ENCODE measurements around the gene CACNA1E. TPM values are rescaled to one million over a fixed set of nuclear protein-coding genes. Genes with fewer than 3 reads are reported as not detected.

Gene CACNA1E
- total RNA-seq, 1 donor from 2014 or later: 0.08 TPM

DNA sequence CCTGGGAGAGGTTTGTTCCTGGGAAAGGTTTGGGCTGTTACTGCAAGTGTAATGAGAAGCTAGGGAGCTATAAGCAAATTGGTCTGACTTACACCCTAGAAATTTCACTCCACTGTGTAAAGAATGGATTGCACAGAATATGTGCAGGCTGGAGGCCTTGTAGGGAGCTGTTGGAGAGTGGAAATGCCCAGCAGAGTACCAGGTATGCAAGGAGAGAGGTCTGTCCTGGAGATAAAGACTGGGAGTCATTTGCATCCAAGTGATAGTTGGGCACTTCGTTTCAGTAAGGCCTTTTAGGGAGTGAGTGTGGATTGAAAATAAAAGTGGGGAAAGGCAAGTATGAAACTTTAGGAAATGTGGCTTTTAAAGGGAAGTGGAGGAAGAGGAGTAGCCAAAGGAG lies 75.8 kb downstream of the CACNA1E start:
- DNase-seq (ENCODE audit: low spot score): no peak
- no peak for ATAC-seq

DNA sequence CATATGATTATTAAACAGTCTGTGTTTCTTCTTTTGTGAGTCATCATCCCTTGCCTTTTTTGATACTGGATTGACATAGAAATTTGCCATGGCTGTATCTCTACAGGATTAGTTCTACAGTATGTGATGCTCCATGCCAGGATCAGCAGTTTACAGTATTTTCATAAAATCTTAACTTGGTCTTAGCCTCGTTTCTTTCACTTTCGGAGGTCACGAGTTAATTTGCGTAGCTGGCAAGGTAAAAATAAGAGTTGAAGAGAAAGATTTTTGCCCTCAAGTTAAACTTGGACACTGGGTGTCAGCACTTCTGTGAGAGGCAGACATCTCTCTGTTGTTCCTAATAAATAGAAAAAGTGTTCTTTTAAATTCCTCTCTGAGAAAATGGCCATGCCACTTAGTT lies 79.1 kb downstream of the CACNA1E start:
- DNase-seq (ENCODE audit: low spot score): no peak
- no peak for ATAC-seq

DNA sequence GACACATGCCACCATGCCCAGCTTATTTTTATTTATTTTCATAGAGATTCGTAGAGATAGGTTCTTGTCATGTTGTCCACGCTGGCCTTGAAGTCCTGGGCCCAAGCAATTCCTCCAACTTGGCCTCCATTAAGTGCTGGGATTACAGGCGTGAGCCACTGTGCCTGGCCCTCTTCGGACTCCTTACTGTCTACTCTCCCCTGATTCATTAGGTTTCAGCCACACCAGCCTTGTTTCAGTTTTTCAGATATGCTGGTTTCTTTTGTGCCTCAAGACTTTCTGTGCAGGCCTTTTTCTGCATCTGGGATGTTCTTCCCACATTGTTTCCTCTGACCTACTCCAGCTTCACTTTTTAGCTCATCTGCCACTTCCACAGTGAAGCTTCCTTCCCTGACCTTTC lies 85.4 kb downstream of the CACNA1E start:
- DNase-seq (ENCODE audit: low spot score) (no peak), ATAC-seq (no peak)

DNA sequence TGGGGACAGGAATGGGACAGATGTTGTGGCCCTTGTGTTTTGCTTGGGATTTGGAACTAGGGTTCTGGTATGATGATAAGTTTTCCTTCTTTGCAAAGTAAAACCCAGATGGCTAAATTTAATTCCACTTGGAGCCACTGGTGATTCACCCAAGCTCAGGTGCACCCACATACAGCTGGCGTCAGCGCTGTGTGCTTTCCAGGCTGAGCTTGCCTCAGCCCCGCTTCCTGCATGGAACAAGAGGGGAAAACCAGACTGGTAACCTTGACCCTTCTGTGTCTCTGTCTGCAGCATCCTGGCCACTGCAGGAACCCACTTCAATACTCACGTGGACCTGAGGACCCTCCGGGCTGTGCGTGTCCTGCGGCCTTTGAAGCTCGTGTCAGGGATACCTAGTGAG lies 94.2 kb downstream of the CACNA1E start:
- DNase-seq (ENCODE audit: low spot score) (no peak), ATAC-seq (no peak)

DNA sequence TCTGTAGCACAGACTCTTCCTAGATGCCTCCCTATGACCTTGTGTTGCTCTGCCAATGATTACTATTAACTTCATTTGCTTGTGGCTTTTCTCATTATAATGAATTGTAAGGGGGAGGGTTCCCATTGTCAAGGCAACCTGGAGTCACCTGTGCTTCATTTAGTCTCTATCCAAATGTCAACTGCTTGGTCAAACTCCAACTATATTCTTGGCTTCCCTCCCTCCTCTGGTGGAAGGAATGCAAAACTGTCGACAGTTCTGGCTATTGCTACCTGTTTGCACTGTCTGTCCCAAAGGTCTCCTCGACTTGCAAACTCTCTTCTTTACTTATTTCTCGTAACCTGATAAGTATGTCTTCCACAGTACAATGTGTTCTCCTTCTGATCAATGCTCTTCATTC lies 100.3 kb downstream of the CACNA1E start:
- ATAC-seq (peak; percentile 98), DNase-seq (ENCODE audit: low spot score) (peak; percentile 65)

DNA sequence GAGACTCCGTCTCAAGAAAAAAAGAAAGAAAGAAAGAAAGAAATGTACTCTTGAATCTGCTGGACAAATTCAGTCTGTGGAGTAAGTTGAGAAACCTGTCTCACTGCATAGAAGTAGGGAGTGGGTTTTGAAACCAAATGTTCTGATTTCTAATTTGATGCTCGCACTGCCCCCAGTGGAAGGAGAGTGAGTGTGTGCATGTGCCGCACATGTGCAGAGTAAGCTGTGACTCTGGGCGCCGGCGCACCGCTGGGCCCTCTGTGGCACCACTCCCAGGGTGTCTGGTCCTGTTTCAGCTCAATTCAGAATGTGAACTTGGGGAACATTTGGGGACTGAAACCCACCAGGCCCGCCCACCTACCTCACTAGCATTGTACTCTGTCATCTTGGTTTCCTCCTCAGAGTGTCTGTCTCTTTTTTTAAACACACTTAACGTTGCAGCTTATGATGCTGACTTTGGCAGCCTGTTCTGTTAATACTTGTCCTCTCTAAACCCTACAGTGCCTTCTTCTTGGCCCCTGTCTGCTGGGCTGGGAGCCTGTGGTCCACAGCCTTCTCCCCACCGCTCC lies 104.6 kb downstream of the CACNA1E start:
- no peak for ATAC-seq
- no peak for DNase-seq (ENCODE audit: low spot score)

DNA sequence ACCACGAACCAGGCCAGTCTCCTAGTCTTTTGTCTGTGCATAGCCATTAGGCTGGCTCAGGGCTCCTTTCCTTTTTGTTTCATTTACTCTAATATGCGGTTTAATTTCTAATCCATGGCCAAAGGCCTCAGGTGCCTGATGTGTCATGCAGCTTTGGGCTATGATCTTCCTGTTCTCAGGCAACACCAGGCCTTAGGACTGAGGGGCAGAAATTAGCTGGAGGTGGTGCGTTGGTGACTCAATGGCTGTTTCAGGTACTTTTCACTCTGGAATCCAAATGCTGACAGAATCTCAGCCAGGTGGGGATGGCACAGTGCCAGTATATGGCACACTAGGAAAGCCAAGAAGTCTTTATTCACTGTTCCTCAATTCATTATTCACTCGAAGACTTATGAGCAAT lies 105.3 kb downstream of the CACNA1E start:
- DNase-seq (ENCODE audit: low spot score) (no peak), ATAC-seq (no peak)

DNA sequence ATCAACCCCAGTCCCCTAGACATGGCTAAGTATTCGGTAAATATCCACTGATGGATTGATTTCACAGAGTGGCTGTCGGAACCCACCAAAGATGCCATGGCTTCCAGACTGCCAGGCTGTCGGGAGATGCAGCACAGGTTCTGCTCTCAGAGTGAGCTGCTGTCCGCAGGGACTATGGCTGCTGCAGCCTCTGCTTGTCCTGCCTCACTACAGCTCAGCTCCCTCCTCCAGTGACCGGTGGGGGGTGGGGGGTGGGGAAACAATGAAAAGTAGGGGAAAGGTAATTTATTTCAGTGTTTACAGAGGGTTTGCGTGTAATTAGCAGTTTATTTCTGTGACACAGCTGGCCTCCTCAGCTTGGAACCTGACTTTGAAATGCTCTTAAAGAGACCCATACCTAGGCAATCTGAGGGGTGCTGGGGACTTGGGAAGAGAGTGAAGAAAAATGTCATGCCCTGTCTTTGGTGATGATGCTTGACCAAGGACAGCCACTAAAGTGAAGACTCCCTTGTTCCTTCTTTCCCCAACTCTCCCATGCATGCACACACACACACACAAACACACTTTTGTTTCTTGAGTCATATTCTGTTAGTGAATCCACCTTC lies 109.0 kb downstream of the CACNA1E start:
- DNase-seq (ENCODE audit: low spot score) (no peak), ATAC-seq (no peak)

DNA sequence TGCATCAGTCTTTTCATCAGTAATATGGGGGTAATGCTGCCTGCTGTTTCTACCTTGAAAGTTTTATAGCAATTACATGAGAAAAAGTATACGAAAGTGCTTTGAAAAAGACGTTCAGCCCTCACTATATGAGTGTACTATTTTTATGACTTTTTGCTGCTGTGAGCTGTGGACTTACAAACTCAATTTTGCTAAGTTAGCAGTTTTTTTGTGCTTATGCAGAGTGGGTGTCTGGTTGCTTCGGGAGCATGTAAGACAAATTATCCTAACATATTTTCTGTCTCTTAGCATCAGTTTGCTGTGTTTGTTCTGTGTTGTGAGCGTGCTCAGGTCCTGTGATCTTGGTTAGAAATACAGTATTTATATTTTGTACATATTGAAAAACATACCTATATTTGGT lies 109.7 kb downstream of the CACNA1E start:
- no peak for DNase-seq (ENCODE audit: low spot score)
- ATAC-seq: no peak

DNA sequence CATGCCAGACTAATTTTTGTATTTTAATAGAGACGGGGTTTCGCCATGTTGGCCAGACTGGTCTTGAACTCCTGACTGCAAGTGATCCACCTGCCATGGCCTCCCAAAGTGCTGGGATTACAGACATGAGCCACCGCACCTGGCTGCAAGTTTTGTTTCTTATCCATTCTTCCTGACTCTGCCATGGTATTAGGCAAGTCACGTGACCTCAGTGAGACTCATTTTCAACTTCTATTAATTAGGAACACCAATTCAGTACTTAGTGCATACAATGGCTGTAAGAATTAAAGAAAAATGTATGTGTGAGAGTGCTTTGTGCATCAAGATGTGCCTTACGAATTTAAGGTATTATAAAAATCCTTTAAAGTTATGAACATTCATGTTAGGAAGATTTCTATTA lies 111.2 kb downstream of the CACNA1E start:
- DNase-seq (ENCODE audit: low spot score) (no peak), ATAC-seq (no peak)

DNA sequence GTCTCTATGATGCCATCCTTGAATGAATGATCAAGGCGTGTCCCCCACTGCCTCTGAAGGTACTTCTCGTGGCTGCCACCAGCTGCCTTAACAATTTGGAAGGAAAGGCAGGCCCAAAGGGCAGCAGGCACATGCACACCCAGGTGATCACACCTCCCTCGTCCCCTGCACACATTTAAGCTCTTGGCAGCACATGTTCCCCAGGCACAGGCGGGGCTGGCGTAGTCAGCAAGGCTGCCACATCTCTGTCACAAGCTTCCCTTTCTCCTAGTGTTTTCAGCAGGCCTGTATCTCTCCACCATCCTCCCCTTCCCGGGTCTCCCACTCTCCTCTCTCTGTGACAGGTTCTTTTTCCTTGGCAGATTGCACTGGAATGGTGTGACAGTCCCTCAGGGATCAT lies 111.9 kb downstream of the CACNA1E start:
- no peak for ATAC-seq
- no peak for DNase-seq (ENCODE audit: low spot score)

DNA sequence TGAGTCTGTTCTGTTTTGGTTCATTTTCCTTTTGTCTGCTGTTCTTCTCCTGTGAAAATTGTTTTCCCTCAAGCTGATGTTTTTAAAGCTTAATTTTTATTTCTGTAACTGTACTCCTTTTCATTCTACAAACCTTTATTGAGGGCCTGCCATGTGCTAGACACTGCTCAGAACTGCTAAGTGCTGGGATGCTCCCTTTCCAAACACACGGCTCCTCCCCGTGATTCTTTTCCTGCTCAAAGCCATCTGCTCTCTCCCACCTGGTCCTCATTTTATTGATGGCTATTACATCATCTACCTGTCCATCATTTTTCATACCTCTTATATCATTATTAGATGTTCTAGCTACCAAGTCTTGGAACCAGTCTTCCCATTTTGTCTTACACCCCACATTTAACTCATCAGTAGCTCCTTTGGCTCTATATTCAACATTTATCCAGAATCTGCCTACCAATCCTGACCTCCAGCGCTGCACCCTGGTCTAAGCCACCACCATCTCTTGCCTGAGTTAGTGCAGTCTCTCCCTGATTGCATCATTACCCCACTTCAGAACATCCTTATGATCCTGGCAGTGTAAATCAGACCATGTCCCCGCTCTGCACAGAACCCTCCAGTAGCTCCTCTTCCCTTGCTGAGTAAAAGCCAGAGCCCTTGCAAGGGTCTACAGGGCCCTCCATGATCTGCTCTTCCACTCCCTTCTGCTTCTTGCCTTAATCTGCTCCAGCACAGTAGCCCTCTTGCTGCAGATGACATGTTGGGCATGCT lies 118.1 kb downstream of the CACNA1E start:
- ATAC-seq (no peak), DNase-seq (ENCODE audit: low spot score) (no peak)

DNA sequence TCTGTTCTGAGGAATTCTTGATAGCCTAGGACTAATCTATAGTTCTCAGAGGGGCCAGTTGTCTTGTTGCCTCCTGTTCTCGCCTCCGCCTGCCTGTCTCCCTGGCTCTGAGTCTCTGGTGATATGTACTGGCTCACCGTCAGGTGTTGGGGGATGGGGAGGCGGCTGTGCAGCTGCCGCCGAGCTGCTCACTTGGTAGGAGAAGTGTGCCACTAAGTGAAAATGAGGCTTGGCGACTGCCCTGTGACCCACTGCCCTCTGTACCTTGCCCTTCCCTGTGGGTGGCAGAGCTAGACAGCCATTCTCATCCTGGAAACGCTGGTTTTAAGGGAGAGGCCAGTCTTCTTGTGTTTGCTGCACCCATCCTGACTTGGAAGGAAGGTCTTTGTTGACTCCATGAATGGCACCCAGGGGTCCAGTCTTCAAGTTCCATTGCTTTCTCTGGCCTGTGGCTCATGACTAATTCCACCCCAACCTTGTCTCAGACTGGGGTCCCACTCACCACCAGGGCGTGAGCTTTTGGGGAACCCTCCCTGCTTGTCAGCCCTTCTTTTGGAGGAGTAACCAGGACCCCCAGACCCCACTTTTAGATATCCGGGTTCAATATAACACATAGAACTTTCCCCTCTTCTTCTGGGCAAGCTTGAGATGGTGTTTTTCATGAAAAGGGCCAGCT lies 120.6 kb downstream of the CACNA1E start:
- peak; percentile 86 for ATAC-seq
- DNase-seq (ENCODE audit: low spot score): peak; percentile 85

DNA sequence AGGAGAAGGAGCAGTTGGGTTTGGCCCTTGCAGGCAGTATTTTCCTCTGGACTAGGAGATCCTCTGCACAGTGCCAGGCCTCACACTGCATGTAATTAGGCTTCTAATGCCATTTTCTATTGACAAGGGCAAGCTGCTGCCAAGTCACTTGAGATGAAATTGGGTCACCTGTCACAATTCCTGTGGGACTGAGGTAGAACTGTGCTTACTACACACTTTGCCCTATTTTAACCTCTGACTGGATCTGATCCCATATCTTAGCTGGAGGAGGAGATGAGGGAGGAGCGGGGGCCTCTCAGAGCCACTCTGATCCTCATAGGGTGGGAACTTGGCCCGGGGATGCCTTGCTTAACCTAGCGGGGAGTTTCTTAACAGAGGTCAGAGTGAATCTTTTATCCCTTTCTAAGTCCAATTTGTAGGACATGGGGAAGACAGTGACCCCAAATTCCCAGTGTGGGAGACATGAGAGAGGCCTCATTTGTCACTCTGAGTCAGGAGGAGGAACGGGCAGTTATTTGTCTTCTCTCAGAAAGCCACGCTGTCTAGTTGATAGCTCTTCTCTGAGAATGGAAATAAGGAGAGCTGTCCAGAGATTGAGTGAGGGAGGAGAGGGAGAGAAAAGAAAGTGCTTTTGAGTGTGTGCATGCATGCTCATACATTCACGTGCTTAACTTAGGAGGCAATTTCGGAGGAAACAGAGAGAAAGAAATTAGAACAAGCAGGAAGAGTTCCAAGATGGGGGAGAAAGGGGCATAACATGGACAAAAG lies 121.3 kb downstream of the CACNA1E start:
- peak; percentile 75 for DNase-seq (ENCODE audit: low spot score)
- peak; percentile 81 for ATAC-seq

DNA sequence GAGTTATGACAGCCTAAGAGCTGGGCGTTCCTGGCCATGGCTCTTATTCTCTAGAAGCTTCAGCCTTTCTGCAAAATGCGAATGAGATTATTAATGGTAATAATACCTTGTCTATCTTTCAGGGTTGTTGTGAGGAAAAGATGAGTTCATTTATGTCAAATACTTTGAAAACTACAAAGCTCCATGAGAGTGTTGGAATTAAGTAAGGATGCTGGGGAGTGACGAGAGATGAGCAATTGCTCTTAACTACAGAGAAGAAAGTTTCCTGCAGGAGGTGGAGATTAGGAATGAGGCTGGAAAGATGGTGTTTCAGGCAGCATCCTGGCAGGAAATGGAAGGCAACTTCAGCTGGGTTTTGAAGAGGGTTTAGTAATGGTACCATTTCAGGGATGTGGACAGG lies 124.2 kb downstream of the CACNA1E start:
- ATAC-seq (no peak), DNase-seq (ENCODE audit: low spot score) (no peak)

DNA sequence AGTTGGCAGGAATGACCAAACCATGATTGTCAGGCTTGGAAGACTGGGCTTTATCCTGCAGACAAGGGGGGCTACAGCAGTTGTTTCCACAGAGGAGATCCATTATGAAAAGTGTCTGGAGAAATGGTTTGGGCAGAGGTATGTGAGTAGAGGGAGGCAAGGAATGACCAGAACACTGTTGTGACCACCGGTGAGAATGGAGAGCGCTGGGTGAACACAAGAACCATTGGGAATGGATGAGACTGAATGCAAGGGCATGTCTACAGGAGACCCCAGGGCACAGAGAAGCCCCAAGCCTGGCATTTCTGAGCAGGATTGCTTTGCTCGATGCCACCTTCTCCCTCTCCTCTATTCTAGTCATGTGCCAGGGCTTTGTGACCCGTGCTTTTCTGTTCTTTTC lies 125.1 kb downstream of the CACNA1E start:
- DNase-seq (ENCODE audit: low spot score) (no peak), ATAC-seq (no peak)

DNA sequence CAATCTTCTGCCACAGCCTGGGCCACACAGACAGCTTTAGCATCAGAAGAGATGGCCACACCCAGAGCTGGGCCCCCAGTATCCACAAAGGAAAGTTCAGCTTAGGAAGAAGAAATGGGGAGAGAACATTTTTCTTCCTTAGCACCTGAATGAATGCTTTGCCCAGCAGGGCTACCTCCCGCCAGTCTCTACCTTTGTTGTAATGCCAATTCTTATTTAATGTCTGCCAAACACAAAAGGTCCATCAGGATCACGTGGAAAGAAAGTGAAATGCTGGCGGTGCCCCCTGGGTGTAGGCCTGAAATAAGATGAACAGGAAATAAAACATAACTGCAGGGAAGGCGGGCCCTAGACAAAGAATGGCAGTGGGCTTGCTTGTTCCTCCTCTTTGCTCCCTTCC lies 125.6 kb downstream of the CACNA1E start:
- no peak for DNase-seq (ENCODE audit: low spot score)
- no peak for ATAC-seq

DNA sequence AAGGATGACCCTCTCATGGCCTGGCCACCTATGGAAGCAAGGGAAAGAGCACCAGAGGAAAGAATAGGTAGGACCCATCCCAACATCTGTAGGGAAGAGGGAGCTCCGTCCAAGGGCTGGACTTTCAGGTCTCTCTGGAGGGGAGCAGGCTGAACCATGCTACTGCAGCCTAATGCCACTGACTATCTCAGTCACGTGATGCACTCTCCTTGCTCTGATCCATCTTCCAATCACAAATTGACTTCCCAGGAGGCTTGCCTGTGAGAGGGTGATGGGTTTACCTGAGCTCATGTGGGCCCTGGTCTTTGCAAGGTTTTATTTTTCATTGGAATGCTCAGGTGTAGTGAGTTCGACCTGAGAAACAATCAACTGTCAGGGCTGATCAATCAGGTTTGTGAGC lies 128.8 kb downstream of the CACNA1E start:
- DNase-seq (ENCODE audit: low spot score): no peak
- no peak for ATAC-seq

DNA sequence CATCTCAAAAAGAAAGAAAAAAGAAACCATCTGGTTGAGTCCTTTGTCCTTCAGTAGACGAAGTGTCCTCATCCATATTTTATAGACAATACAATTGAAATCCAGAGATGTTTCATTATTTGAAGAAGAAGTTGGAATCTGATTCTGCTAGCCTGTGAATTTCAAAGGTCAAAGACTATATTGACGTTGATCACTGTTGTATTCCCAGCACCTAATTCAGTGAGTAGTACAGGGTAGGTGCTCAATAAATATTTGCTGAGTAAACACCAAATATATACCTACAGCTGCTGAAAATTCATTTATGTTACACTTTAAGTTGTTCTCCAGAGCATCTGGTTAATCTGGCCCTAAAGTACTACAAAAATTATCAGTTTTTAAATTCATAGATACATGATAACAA lies 135.2 kb downstream of the CACNA1E start:
- no peak for DNase-seq (ENCODE audit: low spot score)
- ATAC-seq: peak; percentile 68

DNA sequence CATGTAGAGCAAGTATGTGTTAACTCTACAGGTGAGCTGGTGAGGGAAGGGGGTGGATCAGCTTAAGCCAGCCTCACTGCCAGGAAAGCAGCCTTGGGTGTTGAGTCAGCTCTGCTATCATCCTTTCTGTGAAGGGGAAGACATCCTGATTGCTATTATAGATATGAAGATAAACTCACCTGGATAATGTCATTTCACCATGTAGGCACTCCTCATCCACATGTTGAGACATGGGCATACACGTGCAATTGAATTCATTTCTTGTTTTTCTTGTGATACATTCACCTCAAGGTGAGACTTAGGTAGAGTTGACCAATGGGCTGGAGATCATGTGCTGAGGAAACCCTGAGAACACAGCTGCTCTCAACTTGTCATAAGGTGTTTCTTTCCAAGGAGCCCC lies 136.9 kb downstream of the CACNA1E start:
- ATAC-seq (no peak), DNase-seq (ENCODE audit: low spot score) (no peak)

DNA sequence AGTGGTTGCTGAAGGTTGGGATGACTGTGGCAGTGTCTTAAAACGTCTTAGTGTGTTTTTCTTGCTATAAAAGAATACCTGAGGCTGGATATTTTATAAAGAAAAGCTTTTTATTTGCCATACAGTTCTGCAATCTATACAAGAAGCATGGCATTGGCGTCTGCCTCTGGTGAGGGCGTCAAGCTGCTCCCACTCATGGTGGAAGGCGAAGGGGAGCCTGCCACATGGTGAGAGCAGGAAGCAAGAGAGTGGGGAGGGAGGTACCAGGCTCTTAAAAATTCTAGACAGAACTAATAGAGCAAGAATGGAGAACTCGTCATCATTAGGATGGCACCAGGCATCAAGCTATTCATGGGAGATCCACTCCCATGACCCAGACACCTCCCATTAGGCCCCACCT lies 140.5 kb downstream of the CACNA1E start:
- no peak for DNase-seq (ENCODE audit: low spot score)
- ATAC-seq: no peak
